ENCODE results near the gene DEFB121. TPM values are rescaled to one million over a fixed set of nuclear protein-coding genes. Genes with fewer than 3 reads are reported as not detected.
"Not testable (repeated sequence)": the region's sequence is repeated elsewhere in the genome, so short reads cannot be mapped to it uniquely, and the experiment has no call there.

DEFB121 gene
- polyA plus RNA-seq, 2 donors: not detected

GRCh38 chr20:31368301-31368700 is 37.7 kb downstream of the DEFB121 start, which contains the start of gene DEFB118:
TSS of gene DEFB118 (plus strand) at chr20:31368601. CDS start at chr20:31368651, 50 bp downstream.
- H3K36me3 ChIP-seq (ENCODE audit: control insufficient read depth in 2 of 2, insufficient read depth in 2 of 2, low read length in 1 of 2): no peaks in the 10 kb centered on the region

GRCh38 chr20:31364272-31364671 is 41.7 kb downstream of the DEFB121 start:
- H3K27ac ChIP-seq (ENCODE audit: low read depth in 2 of 2, low read length in 1 of 2); H3K9me3 ChIP-seq (ENCODE audit: control insufficient read depth in 2 of 2, insufficient read depth in 1 of 2, low read depth in 1 of 2, low read length in 1 of 2); H3K27me3 ChIP-seq (ENCODE audit: control insufficient read depth in 1 of 2, insufficient read depth in 2 of 2, low read length in 2 of 2); H3K36me3 ChIP-seq (ENCODE audit: control insufficient read depth in 2 of 2, insufficient read depth in 2 of 2, low read length in 1 of 2); H3K4me3 ChIP-seq (ENCODE audit: low read depth in 1 of 2, low read length in 2 of 2); H3K4me1 ChIP-seq (ENCODE audit: control insufficient read depth in 2 of 2, insufficient read depth in 2 of 2, low read length in 1 of 2): not testable (repeated sequence)
- WGBS, 2 donors: 71 to 75% methylated on average over 5 of the region's 5 CpGs

More at GRCh38 chr20:31368301-31368700, 37.7 kb downstream of the DEFB121 start, which contains the start of gene DEFB118:
- peaks cover 0 to 2% of the 10 kb centered on the region in 2 donors for H3K9me3 ChIP-seq (ENCODE audit: control insufficient read depth in 2 of 2, insufficient read depth in 1 of 2, low read depth in 1 of 2, low read length in 1 of 2)
- no peak within 1 kb of the TSS for H3K4me3 ChIP-seq (ENCODE audit: low read depth in 1 of 2, low read length in 2 of 2)
- H3K4me1 ChIP-seq (ENCODE audit: control insufficient read depth in 2 of 2, insufficient read depth in 2 of 2, low read length in 1 of 2): no peaks in the 10 kb centered on the region
- H3K27ac ChIP-seq (ENCODE audit: low read depth in 2 of 2, low read length in 1 of 2): no peak within 1 kb of the TSS
- no peaks in the 10 kb centered on the region for H3K27me3 ChIP-seq (ENCODE audit: control insufficient read depth in 1 of 2, insufficient read depth in 2 of 2, low read length in 2 of 2)
- WGBS, 2 donors: 75 to 80% methylated on average over 2 of the region's 2 CpGs

- Histone ChIP-seq H3K4me1 (ENCODE audit: control insufficient read depth in 2 of 2, insufficient read depth in 2 of 2, low read length in 1 of 2) (no peaks in the 10 kb centered on the region), H3K9me3 (ENCODE audit: control insufficient read depth in 2 of 2, insufficient read depth in 1 of 2, low read depth in 1 of 2, low read length in 1 of 2) (no peaks in the 10 kb centered on the region), H3K27me3 (ENCODE audit: control insufficient read depth in 1 of 2, insufficient read depth in 2 of 2, low read length in 2 of 2) (no peaks in the 10 kb centered on the region), H3K27ac (ENCODE audit: low read depth in 2 of 2, low read length in 1 of 2) (no peak overlapping the region), H3K4me3 (ENCODE audit: low read depth in 1 of 2, low read length in 2 of 2) (no peak overlapping the region), H3K36me3 (ENCODE audit: control insufficient read depth in 2 of 2, insufficient read depth in 2 of 2, low read length in 1 of 2) (no peaks in the 10 kb centered on the region)
- 68 to 73% methylated on average over 4 of the region's 4 CpGs for WGBS, 2 donors
These were observed 42.7 kb downstream of the DEFB121 start for GRCh38 chr20:31363295-31363694.

- WGBS, 2 donors: 55 to 58% methylated on average over 1 of the region's 1 CpG
- H3K4me1 ChIP-seq (ENCODE audit: control insufficient read depth in 2 of 2, insufficient read depth in 2 of 2, low read length in 1 of 2): no peaks in the 10 kb centered on the region
These were observed 50.0 kb downstream of the DEFB121 start for GRCh38 chr20:31355981-31356380.

More at GRCh38 chr20:31355981-31356380, 50.0 kb downstream of the DEFB121 start:
- H3K27ac ChIP-seq (ENCODE audit: low read depth in 2 of 2, low read length in 1 of 2): no peak overlapping the region
- H3K9me3 ChIP-seq (ENCODE audit: control insufficient read depth in 2 of 2, insufficient read depth in 1 of 2, low read depth in 1 of 2, low read length in 1 of 2): no peaks in the 10 kb centered on the region
- no peaks in the 10 kb centered on the region for H3K36me3 ChIP-seq (ENCODE audit: control insufficient read depth in 2 of 2, insufficient read depth in 2 of 2, low read length in 1 of 2)
- no peaks in the 10 kb centered on the region for H3K27me3 ChIP-seq (ENCODE audit: control insufficient read depth in 1 of 2, insufficient read depth in 2 of 2, low read length in 2 of 2)
- no peak overlapping the region for H3K4me3 ChIP-seq (ENCODE audit: low read depth in 1 of 2, low read length in 2 of 2)

Other genes with a start within 250 kb of the DEFB121 start
- not detected for gene DEFB115, start 148.6 kb downstream of the DEFB121 start, polyA plus RNA-seq
- gene DEFB116, start 97.6 kb downstream of the DEFB121 start, polyA plus RNA-seq: not detected
- not detected for gene DEFB118, start 37.6 kb downstream of the DEFB121 start, polyA plus RNA-seq
- not detected for gene DEFB119, start 15.6 kb downstream of the DEFB121 start, polyA plus RNA-seq
- not detected for gene DEFB123, start 34.4 kb upstream of the DEFB121 start, polyA plus RNA-seq
- gene DEFB124, start 68.9 kb upstream of the DEFB121 start, polyA plus RNA-seq: under 1 TPM in 1 of 2 donors, not detected in 1; 0.16 TPM
- gene REM1, start 69.1 kb upstream of the DEFB121 start, polyA plus RNA-seq: under 1 TPM; 0.31 to 0.60 TPM
- gene HM13, start 108.2 kb upstream of the DEFB121 start, polyA plus RNA-seq: 100 to 1,000 TPM; 167 to 272 TPM
- 100 to 1,000 TPM; 158 to 489 TPM for gene ID1, start 199.1 kb upstream of the DEFB121 start, polyA plus RNA-seq
- gene COX4I2, start 231.7 kb upstream of the DEFB121 start, polyA plus RNA-seq: 1 to 10 TPM; 2.6 to 3.8 TPM